Suprapubic skin (tissue), 4 donors: ENCODE results near the gene C2CD3.

Experiments
- CTCF ChIP-seq, 2 donors: fragments of 200-600 bp in 1 of 2; fragments of 450-650 bp in 1 of 2; sonication (generic) in 1 of 2; IDR thresholded peaks; one replicate each; pipeline ENCODE4 v1.5.1; 2016 to 2019; ENCODE audit warnings: antibody characterized with exemption in 2 of 2, mild to moderate bottlenecking in 1 of 2, moderate library complexity in 1 of 2
- POLR2A ChIP-seq, 2 donors: fragments of 450-650 bp; IDR thresholded peaks; one replicate each; pipeline ENCODE4 v1.6.1; 2017; ENCODE audit warnings: antibody characterized with exemption in 2 of 2, mild to moderate bottlenecking in 2 of 2, moderate library complexity in 2 of 2
- POLR2AphosphoS5 ChIP-seq, 3 donors: sonication (generic); formaldehyde crosslinking; IDR thresholded peaks; one replicate each; pipeline ENCODE4 v1.6.1; 2017; ENCODE audit warnings: antibody characterized with exemption in 3 of 3

GRCh38 chr11:73995247-73995646 is 175.6 kb downstream of the C2CD3 start:
- TF ChIP-seq POLR2A (IDR thresholded peaks at IDR 0.05) (no peak), POLR2AphosphoS5 (IDR thresholded peaks at IDR 0.05) (no peak), CTCF (IDR thresholded peaks at IDR 0.05) (no peak)
